Measurements from ENCODE around the gene TMEM260. TPM values are rescaled to one million over a fixed set of nuclear protein-coding genes. Genes with fewer than 3 reads are reported as not detected.
A peak's percentile ranks its signal among the peaks of the same experiment; 100 is the strongest.

The TMEM260 gene
- total and polyA plus RNA-seq, 2 donors (not counting 3 experiments of a cell fraction or from before 2014, with no cell fraction given) = 9.1 to 16.2 TPM

GRCh38 chr14:56650048-56650447 is 70.5 kb downstream of the TMEM260 start:
- no peak overlapping the region for H3K4me2 ChIP-seq (ENCODE audit: insufficient read depth, low read length)
- FAIRE-seq (no peak), DNase-seq (ENCODE audit: low read depth, low spot score) (peak; percentile 15)
- H4K20me1 ChIP-seq (replicated peaks; ENCODE audit: control insufficient read depth, extremely low read depth, insufficient read depth, low read length) = no peaks in the 10 kb centered on the region
- H3K27me3 ChIP-seq (ENCODE audit: control insufficient read depth in 2 of 2, insufficient read depth in 2 of 2, low read length in 2 of 2) = no peaks in the 10 kb centered on the region
- TF ChIP-seq CTCF (IDR thresholded peaks at IDR 0.05; ENCODE audit: extremely low read depth in 1 of 2, insufficient read depth in 1 of 2, low read depth in 1 of 2, low read length in 2 of 2) = no peak
- no peak for TF ChIP-seq POLR2AphosphoS5 (IDR thresholded peaks at IDR 0.05; ENCODE audit: insufficient read depth, low read depth, low read length)
- TF ChIP-seq MAX (IDR thresholded peaks at IDR 0.05; ENCODE audit: insufficient read depth, insufficient read length) = no peak
- TF ChIP-seq GATA2 (IDR thresholded peaks at IDR 0.05; ENCODE audit: insufficient read depth, insufficient read length, low read depth, low read length) = no peak
- no peak for TF ChIP-seq EZH2 (IDR thresholded peaks at IDR 0.05; ENCODE audit: borderline replicate concordance, low read depth, low read length, severe bottlenecking)
- no peak for TF ChIP-seq JUN (IDR thresholded peaks at IDR 0.05; ENCODE audit: borderline replicate concordance, insufficient read depth, insufficient read length, low read depth)
- no peak for TF ChIP-seq MYC (IDR thresholded peaks at IDR 0.05; ENCODE audit: low read depth, low read length)
- TF ChIP-seq FOS (IDR thresholded peaks at IDR 0.05; ENCODE audit: borderline replicate concordance, insufficient read depth, low read length) = no peak
- TF ChIP-seq POLR2A (IDR thresholded peaks at IDR 0.05; ENCODE audit: low read depth, low read length) = no peak
- POLR2A ChIA-PET = no interaction called here
- intact Hi-C loops (cut with micrococcal nuclease) (loop anchor here (10.0 kb wide), 1 partner anchor 525 kb away; no protein-coding TSS in a partner anchor), dilution Hi-C loops (cut with MboI; ENCODE audit: extremely low pct_ligation_motif_present, low sequenced_read_pairs) (no loop called here)
- H2AFZ ChIP-seq (ENCODE audit: low read depth, low read length) = no peak overlapping the region
- H3K79me2 ChIP-seq (ENCODE audit: control insufficient read depth, insufficient read depth, low read length) = no peaks in the 10 kb centered on the region
- H3K4me3 ChIP-seq (replicated peaks in 1 of 3; ENCODE audit: insufficient read depth in 1 of 3, low read depth in 1 of 3, low read length in 3 of 3) = no peak overlapping the region
- no TSS peak for BruUV-seq (replicated peaks)
- peaks cover 0 to 2% of the 10 kb centered on the region in 2 experiments for H3K36me3 ChIP-seq (ENCODE audit: control insufficient read depth in 2 of 2, extremely low read depth in 1 of 2, insufficient read depth in 2 of 2, low read length in 2 of 2)
- H3K27ac ChIP-seq (ENCODE audit: insufficient read depth, low read depth, low read length) = no peak overlapping the region
- H3K9me3 ChIP-seq (replicated peaks; ENCODE audit: control insufficient read depth, insufficient read depth, low read length) = no peaks in the 10 kb centered on the region
- no peaks in the 10 kb centered on the region for H3K9me1 ChIP-seq (replicated peaks; ENCODE audit: control insufficient read depth, extremely low read depth, insufficient read depth, low read length)
- no peak overlapping the region for H3K9ac ChIP-seq (replicated peaks; ENCODE audit: extremely low read depth, insufficient read depth, low read length)
- CTCF ChIA-PET = interaction anchor here (1.2 kb wide), 1 partner anchor 9 kb away, joined by 3 read pairs; no protein-coding TSS in a partner anchor
- no peaks in the 10 kb centered on the region for H3K4me1 ChIP-seq (ENCODE audit: control insufficient read depth, extremely low read depth, insufficient read depth, low read length)
